NCI-H748 (cell line): ENCODE measurements around the gene APC2.
"Not testable (repeated sequence)": the region's sequence is repeated elsewhere in the genome, so short reads cannot be mapped to it uniquely, and the experiment has no call there.

Experiments
- DNase-seq: peaks from one replicate; lab custom pipeline; 2025; ENCODE audit not compliant: unreplicated experiment; lab: John Stamatoyannopoulos, UW

APC2 gene

GRCh38 chr19:1474011-1474764, 24.3 kb downstream of the APC2 start:
- no peak for DNase-seq

- no peak for DNase-seq
Measured at GRCh38 chr19:1474765-1475351, 24.9 kb downstream of the APC2 start.

DNA sequence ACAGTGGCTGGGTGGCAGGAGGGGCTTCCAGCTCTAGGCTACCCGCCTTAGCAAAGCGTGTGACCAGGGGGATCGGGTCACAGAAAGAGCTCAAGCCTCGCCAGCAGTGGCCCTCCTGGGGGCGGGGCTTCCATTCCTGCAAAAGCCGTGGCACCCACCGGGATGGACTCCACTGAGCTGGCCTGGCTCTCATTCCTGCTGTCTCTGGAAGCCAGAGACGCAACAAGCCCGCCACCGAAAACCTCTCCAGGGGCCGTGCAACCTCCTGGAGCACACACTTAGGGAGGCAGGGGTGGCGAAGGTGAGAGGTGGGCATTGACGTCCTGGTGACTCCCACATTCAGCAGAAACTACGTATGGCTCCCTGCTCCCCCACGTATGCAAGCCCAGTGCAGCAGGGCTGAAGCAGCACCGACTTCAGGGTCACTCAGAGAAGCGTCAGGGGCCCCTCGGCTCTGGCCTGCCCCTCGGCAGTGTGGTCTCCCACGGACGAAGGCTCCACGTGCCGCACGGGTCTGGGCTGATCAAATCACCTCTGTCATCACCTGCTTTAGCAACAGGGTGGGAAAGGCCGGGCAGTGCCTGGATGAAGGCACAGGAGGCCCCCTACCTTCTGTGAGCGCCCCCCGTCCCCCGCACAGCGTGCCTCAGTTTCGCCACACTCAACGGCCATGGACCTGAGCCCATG, 26.0 kb downstream of the APC2 start:
- DNase-seq, result no peak

DNA sequence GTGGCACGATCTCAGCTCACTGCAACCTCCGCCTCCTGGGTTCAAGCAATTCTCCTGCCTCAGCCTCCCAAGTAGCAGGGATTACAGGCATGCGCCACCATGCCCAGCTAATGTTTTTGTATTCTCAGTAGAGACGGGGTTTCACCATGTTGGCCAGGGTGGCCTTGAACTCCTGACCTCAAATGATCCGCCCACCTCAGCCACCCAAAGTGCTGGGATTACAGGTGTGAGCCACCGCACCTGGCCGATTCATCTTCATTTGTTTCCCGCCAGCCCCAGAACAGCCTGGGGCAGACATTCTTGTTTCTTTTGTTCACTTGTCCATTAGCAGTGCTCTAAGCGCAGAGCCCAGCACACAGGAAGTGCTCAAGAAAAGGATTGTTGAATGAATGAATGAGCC, 27.1 kb downstream of the APC2 start:
- DNase-seq, result not testable (repeated sequence)

GRCh38 chr19:1478934-1479707, 29.2 kb downstream of the APC2 start, which contains the start of gene C19orf25:
C19orf25 (minus strand) TSS chr19:1479215; CDS start chr19:1478903, 312 bp downstream.
- DNase-seq, result peak; percentile 91

GRCh38 chr19:1481224-1481892, 31.4 kb downstream of the APC2 start:
- DNase-seq, result no peak

- DNase-seq, result no peak
Measured at GRCh38 chr19:1481893-1482360, 32.0 kb downstream of the APC2 start.

DNA sequence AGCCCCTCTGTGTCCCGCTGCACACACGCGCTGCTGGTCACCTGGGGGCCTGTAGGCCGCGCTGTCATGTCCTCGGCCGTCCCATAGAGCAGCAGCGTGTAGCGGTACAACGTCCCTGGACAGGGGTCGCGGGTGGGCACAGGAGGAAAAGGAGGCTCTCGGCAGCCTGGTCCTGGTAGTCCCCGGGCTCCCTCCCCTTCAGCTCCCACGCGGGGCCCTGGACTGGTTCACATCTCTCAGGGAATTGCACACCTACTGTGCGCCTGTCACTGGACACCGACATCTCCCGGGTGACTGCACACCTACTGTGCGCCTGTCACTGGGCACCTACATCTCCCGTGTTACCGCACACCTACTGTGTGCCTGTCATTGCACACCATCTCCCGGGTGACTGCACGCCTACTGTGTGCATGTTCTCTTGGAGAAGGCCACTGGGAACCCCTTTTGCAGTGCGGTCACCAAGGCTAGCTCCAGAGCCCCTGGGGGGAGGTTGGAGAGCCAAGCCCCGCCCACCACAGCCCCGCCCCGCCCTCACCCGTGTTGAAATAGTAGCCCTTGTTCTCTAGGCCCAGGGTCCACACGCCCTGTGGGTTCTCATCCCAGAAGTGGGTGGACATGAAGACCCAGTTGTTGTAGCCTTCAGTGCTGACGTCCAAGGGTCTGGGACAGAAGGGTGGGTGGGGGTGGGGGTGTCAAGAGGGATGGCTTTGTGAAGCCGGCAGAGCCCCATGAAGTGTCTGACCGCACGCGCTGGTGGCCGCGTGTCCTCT, 32.6 kb downstream of the APC2 start:
- no peak for DNase-seq

GRCh38 chr19:1483131-1483978, 33.4 kb downstream of the APC2 start:
- DNase-seq, result no peak

GRCh38 chr19:1483979-1484428, 34.1 kb downstream of the APC2 start:
- no peak for DNase-seq

DNA sequence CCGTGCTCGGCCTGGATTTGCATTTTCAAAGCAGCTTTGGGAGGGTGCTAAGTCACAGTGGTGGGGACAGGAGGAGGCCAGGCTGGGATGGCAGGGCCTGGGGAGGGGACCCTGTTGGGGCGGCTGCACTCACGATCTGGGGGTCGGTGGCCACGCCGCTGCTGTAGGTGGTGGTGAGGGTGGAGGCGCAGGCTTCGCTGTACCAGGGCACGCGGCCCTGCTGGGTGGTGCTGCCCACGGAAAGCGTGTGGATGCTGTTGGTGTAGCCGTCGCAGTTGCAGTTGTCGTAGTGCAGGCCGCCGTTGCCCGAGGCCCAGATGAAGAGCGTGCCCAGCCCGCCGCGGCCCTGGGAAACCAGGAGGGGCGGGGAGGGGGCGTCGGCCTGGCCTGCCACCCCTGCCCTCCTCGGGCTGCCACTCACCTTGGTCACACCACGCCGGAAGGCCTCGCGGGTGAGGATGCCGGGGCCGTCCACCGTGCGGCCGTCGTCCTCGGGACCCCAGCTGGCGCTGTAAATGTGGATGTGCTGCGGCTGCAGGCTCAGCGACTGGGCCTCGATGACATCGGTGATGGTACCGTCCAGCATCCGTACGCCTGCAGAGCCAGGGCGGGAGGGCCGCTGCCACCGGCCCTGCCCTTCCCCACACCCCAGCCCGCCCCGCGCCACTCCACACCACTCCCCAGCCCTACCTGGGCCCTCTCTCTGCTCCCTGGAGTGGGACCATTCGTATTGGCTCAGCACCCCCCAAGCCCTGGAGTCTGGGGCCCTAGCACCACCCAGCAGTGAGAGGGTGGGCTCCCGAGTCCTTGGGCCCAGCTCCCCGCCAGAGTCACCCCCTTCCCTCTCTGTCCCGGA, 37.0 kb downstream of the APC2 start:
- DNase-seq, result no peak

GRCh38 chr19:1487576-1488281, 37.8 kb downstream of the APC2 start:
- no peak for DNase-seq

- DNase-seq, result no peak
Measured at GRCh38 chr19:1488282-1488601, 38.3 kb downstream of the APC2 start.

DNA sequence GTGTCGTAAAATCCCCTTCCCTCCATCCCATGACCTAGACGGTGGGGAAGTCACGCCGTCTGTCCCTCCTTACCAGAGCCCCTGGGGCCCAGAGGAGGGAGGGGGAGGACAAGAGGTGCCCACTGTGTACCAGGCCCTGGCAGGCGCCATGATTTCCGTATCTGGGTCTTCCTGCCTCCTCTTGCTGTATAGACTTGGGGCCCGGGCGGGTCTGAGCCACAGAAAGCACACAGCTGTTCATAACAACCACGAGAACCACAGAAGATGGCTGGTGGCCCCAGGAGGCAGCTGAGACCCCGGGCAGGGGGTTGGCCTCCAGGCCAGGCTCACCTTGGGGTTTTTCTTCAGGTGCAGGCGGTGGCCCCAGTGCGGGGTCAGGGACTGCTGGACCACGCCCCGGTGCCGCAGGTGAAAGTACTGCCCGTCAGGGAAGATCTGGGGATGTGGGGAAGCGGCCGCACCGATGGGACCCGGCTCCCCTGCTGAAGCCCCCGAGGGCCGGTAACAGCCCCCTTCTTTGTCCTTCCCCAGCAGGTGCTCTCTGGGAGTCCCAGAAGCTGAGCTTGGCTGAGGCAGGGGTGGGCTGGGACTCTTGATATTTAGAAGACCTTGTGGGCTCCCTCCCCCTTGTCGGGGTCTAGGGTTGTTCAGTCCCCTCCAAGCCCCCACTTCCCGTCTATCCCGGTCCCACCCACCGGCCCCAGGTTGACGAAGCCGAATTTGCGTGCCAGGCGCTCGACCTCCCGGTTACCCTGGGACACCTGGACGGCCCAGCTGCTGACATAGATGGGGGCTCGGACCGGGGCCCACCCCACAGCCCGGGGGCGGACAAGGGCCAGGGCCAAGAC, 39.8 kb downstream of the APC2 start:
- no peak for DNase-seq

- peak; percentile 94 for DNase-seq
Measured at GRCh38 chr19:1490311-1491113, 40.6 kb downstream of the APC2 start, which contains the start of gene PCSK4. PCSK4 (minus strand) TSS chr19:1490350; CDS start chr19:1490346, 4 bp downstream.
